Glomerular visceral epithelial cell (primary cell): ENCODE measurements around the gene KIF5A.

Source experiments
- DNase-seq: peaks from one replicate; pipeline ENCODE4 v3.0.0-alpha.2; 2016; ENCODE audit errors: extremely low spot score

KIF5A gene

DNA sequence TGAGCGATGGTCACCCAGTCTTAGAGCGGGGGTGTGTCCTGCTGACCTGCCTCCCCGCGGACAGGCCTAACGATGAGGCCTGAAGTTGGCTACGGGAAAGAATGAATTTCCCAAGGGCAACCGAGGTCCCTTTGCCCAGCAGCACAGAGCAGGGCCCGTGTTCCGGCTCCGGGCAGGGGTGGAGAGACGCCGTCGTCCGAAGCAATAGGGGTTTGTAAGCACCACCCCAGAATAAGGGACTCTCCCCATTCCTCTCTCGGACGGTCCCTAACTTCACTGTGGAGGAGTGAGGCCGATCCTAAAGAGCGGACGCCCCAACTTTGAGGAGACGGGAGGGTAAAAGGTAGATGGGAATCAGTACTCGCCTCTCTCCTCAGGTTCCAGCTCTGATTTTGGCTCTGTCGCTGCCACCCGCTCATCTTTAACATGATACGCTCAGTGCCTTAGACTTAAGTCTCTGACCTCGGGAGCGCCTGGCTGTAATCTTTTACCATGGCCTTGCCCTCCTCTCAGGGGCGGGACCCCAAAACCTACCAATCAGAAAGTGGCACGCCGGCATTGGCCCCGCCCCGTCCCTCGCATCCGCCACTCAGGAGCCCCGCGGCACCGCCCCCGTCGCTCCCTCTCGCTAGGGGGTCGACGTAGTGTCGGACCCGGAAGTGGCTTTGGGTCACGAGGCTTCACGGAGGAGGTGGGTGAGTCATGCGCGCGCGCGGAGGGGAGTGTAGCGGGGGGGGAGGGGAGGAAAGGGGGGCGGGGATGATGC is 29.6 kb upstream of the KIF5A start, which contains the start of gene DDIT3:
DDIT3 (minus strand) TSS at position 462 of the 766 bp plus-strand sequence. CDS start 3,108 bp downstream, outside the sequence.
- peak; percentile 99 for DNase-seq

DNA sequence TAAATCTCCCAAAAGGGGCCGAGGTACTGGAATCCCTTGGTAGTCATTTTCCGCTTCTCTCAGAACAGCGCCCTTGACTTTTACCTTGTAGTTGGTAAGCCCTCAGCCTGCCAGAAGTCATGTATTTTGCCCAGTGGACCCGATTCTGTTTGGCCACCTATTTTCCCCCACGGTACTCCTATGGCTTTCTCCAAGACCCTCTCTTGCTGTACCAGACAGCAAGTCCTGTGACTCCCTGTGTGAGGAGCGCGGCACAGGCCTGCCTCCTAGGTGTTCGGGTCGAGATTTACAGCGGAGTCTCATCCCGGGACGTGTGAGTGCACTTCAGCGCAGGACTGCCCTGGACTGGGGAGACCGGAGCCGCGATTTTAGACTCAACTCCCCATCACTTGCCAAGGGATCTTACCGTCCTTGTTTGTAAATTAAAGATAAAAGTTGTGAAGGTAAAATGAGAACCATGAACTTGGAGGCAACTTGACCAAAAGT is 28.3 kb upstream of the KIF5A start:
- peak; percentile 61 for DNase-seq

DNA sequence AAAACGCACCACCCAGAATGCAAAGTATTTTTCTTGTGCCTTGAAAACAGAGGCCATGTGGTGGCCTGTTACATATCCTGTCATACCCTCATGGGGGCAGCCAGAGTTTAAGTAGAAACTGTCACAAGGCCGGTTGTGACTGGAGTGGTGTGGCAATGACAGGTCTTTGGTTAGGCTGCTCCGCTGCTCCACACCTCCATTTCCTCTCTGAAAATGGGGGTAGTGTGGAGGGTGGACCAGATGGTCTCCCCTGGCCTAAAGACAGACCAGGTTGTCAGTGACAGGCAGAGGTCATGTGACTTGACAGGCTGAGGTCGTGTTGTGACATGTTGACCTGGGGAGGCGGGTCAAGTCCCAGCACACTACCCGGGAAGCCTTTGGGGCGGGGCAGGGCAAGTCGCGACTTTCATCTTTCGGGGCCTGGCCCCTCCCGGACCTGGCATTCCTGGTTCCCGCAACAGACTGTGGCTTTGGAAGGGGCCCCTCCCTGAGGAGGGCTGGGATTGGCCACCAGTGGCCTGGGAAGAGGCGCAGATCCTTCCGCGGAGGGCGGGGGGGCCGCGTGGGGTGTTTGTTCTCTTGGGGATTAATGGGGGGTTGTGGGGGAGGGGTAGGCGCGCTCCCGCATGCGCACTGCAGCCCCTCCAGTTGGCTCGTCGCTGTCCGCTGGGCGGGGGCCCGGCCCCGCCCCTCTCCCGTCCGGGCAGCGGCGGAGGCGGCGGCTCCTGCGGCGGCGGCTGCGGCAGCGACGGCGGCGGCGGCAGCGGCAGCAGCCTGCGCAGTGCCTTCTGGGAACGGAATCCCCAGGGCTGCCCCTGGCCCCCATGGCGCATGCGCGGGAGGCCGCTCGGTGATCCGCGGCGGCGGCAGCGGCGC is 27.6 kb upstream of the KIF5A start, which contains the start of gene MBD6:
MBD6 (plus strand) TSS at position 814 of the 876 bp plus-strand sequence. CDS start 1,480 bp downstream, outside the sequence.
- DNase-seq = peak; percentile 94

DNA sequence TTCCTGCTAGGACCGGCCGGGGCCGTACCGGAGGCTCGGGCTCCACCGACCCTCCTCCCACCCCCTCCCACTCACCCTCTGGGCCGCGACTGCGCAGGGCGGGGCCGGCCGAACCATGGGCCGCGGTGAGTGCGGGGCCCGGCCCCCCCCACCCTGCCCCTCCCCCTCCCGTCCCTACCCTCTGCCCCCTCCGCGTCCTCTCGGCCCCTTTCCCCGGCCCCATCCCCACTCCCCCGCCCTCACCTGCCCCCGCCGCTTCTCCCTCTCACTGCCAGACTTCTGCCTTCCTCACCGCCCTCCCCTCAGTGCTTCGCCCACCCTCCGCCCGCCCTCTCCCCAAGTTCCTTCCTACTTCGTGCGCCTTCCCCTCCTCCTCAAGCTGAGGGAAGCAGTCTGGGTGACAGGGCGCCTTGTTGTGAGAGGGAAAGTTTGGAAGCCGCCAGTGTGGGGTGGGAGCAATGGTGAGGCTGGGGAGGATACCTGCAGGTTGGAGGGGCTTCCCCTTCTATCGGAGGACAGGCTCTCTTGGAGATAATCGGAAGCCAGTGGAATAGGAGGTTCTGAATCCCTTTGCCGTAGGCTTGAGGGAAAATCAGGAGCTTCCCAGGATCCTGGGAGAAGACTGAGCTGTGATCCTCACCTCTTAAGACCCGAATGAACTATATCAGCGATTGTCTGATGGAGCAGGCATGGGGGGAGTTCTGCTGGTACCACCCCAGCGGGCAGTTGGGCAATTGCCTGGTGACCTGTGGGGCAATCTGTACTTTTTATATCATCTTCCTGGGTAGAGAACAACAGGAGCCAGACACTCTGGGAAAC is 26.7 kb upstream of the KIF5A start:
- peak; percentile 50 for DNase-seq

DNA sequence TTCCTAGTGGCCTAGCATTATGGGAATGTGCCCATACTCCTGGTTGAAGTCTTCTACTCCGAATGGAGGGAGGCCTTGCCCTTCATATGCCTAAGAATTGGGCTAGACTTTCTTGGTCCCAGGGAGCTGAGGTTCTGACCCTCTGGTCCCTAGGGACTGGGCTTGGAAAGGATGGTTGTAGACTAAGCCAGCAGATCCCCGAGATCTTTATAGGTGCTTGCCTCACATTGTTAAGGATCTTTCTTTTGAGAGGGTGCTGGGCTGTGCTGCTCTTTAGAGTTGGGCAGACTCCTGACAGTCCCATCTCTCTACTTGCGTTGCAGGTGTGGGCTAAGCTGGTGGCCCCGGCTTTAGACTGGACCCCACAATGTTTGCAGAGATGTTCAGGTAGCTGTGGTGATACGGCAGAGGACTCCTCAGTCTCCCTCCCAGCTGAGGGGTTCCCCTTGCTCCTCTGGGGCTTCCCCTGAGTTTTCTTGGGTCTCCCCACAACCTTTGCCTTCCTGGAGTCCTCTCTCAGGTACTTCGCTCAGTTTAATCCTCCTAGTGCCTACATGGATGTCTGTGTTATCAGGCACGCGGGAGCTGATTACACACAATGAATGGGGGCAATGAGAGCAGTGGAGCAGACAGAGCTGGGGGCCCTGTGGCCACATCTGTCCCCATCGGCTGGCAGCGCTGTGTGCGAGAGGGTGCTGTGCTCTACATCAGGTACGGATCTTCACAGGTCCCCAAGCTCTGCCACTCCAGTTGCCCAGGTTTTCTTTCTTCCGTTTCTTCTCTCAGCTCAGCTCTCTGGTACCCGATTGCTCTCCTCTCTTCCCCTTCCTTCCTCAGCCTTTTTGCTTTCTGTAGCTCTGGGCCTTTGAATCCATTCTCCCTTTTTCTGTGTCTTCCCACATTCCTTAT is 25.9 kb upstream of the KIF5A start:
- no peak for DNase-seq

DNA sequence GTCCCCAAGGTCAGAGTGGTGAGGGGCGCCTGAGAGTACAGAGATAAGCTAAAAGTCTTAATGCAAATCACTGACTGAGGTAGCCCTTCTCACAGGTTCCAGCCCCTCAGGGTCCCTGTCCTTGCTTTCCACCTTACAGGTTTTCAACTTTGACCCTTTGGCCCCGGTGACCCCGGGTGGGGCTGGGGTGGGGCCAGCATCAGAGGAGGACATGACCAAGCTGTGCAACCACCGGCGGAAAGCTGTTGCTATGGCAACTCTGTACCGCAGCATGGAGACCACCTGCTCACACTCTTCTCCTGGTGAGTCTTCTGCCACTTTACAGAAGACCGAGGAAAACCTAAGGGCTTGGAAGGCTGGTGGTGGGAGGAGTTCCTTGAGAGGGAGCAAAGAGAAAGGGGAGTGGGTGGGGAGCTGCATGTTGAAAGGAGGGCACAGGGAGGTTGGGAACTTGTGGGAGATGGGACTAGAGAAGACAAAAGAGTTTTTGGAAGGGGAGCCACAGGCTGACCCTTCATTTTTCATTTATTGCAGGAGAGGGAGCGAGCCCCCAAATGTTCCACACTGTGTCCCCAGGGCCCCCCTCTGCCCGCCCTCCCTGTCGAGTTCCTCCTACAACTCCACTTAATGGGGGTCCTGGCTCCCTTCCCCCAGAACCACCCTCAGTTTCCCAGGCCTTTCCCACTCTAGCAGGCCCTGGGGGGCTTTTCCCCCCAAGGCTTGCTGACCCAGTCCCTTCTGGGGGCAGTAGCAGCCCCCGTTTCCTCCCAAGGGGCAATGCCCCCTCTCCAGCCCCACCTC is 24.8 kb upstream of the KIF5A start:
- no peak for DNase-seq

DNA sequence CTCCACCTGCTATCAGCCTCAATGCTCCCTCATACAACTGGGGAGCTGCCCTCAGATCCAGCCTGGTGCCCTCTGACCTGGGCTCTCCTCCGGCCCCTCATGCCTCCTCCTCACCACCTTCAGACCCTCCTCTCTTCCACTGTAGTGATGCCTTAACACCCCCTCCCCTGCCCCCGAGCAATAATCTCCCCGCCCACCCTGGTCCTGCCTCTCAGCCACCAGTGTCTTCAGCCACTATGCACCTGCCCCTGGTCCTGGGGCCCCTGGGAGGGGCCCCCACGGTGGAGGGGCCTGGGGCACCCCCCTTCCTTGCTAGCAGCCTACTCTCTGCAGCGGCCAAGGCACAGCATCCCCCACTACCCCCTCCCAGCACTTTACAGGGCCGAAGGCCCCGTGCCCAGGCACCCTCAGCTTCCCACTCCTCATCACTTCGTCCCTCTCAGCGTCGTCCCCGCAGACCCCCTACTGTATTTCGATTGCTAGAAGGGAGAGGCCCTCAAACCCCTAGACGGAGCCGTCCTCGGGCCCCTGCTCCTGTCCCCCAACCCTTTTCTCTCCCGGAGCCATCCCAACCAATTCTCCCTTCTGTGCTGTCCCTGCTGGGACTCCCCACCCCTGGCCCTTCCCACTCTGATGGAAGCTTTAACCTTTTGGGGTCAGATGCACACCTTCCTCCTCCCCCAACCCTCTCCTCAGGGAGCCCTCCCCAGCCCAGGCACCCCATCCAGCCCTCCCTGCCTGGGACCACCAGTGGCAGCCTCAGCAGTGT is 24.0 kb upstream of the KIF5A start:
- DNase-seq = no peak

DNA sequence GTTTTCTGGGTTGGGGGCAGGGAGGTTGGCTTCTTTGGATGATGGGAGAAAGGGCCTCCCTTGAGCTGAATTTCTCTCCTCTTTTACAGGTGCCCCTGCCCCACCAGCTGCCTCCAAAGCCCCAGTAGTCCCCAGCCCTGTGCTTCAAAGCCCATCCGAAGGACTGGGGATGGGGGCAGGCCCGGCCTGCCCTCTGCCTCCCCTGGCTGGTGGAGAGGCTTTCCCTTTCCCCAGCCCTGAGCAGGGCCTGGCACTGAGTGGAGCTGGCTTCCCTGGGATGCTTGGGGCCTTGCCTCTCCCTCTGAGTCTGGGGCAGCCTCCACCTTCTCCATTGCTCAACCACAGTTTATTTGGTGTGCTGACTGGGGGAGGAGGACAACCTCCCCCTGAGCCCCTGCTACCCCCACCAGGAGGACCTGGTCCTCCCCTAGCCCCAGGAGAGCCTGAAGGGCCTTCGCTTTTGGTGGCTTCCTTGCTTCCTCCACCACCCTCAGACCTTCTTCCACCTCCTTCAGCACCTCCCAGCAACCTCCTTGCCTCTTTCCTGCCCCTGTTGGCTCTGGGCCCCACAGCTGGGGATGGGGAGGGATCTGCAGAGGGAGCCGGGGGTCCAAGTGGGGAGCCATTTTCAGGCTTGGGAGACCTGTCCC is 23.2 kb upstream of the KIF5A start:
- DNase-seq = no peak

DNA sequence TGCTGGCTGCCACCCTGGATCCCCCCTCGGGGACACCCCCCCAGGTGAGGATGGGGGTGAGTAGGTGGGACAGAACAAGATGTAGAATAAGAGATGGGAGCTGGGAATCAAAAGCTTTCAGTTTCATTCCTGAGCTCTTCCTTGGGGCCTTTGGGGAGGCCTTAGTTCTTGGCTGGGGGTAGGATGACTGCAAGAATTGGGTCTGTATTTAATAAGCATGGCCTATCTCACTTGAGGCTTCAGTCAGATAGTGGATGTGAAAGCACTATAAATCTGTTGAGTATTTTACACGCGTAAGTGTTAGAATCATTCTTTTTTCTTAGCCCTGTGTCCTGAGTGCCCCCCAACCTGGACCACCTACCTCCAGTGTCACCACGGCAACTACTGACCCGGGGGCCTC is 22.7 kb upstream of the KIF5A start:
- DNase-seq = no peak

DNA sequence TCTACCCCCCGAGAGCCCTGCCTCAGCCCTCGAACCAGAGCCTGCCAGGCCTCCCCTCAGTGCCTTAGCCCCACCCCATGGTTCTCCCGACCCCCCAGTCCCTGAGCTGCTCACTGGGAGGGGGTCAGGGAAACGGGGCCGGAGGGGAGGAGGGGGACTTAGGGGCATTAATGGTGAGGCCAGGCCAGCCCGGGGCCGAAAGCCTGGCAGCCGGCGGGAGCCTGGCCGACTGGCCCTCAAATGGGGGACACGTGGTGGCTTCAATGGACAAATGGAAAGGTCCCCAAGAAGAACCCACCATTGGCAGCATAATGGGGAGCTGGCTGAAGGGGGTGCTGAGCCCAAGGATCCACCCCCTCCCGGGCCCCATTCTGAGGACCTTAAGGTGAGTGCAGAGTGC is 21.7 kb upstream of the KIF5A start:
- DNase-seq = no peak

DNA sequence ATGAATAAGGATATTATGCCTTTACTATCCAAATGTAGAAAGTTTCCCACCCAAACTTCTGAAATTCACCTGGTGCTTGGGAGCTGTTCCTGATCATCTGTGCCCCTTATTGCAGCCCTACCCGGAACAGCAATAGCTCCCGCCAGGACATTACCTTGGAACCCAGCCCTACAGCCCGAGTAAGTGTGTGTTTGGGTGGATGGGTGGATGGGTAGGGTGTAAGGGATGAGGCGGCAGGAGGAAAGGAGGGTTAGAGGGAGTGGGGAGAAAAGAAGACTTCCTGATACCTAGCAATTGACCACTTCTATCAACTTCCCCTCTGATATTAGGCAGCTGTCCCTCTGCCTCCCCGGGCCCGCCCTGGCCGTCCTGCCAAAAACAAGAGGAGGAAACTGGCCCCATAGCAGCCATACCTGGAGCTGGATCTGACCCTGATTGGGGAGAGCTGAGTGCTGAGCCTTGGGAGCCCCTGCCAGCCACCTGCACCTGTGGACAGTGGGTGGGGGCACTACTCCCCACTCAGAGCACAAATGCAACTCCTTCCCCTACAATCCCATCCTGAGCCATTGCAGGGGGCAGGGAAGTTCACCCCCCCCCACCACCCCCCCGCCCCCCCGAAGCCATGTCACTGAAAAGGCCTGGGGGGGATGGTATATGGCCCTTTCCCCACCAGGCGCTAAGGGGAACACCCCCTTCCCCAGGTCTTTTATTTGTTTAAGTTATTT is 20.9 kb upstream of the KIF5A start:
- no peak for DNase-seq

DNA sequence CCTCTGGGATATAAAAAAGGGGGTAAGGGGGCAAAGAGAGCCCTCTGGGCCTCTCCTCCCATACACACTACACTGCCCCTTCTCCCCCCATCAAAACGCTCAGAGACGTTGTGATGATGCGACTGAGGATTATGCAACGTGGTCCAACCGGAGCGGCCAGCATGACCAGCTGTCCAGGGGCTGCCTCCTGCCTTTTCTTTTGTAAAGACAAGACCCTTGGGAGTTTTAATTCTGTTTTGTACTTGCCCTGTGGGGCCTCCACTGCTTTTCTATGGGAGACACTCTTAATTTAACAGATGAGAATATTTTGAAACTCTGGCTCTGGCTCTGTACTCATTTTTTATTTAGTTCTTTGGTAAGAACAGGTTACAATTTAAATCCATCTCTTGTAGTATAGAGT is 20.0 kb upstream of the KIF5A start:
- no peak for DNase-seq

DNA sequence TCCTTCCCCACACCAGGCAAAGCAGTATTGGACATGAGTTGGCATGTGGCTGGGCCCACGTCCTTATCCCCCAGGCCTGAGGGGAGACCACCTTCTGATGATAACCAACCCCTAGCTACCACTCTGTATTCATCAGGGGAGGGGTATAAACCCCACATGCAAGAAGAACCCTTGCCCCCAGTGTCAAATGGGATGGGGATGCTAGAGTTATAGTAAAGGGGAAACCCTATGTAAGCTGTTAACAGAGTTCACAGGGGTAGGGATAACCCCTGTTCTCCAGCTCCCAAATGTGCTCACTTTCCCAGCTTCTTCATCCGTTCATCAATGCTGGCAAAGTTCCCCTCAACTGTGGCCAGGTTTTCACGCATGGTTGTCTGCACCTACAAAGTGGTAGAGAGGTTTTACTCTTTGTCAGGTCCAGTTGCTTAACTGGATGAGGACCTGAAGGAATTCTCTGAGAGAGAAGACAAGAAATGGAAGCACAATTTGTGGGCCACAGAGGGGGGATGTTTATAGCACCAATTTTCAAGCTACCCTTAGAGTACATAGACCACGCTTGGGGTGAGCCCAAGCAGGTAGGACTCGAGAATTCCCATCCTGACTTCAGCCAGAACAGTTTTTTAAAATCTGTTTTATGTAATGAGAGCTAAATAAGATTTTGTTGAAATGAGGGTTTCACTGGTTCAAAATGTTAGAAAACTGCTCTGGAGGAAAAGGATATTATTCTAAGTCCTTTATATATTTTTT is 19.3 kb upstream of the KIF5A start:
- DNase-seq = no peak

DNA sequence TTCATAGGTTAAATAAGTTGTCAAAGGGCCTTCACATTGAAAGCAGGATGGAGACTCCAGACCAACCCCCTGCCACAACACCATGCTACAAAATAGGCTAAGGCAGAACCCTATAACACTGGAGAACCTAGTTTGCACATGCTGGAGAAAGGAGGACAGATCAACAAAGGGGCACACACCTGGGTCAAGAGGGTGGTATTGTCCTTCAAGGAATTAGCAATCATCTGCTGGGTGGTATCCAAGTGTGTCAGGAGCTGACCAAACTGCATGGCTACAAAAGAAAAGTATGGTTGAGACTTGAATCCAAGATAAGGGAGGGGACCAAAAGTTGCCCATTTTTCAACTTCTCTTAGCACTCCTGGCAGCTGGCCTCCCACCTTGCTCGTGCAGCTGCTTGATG is 18.0 kb upstream of the KIF5A start:
- DNase-seq = no peak

DNA sequence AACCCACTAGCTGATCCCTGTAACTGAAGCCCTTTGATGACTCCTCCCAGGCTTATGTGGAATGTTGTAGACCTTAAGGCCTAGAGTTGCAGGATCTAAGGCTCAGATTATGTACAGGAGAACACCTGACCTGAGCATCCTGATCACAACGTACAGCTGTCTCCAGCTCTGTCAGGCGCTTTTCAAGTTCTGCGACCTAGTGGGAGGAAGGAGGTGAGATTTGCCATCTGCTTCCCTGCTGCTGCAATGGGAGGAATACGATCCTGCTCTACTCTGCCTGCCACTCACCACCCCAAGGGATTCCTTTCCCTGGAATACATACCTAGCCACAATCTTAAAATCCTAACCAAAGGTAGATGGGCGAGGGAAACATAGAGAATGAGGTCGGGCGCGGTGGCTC is 16.7 kb upstream of the KIF5A start:
- DNase-seq = no peak

DNA sequence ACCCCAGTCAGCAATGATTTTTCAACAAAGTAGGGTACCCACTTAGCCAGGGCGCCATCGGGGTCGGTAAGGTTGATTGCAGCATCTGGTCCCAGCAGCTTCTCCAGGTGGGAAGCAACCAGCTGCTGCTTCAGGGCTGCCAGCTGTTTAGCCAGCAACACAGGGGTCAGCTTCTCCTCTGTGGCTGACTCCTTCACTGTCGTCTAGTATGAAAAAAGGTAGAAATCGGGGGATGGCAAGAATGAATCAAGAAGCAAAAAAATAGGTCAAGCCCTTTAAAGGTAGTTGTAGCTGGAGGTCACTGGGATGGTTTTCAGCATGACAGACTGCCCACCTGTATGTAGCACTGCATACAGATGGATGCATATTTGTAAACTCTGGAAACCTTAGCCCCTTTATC is 15.6 kb upstream of the KIF5A start:
- no peak for DNase-seq

DNA sequence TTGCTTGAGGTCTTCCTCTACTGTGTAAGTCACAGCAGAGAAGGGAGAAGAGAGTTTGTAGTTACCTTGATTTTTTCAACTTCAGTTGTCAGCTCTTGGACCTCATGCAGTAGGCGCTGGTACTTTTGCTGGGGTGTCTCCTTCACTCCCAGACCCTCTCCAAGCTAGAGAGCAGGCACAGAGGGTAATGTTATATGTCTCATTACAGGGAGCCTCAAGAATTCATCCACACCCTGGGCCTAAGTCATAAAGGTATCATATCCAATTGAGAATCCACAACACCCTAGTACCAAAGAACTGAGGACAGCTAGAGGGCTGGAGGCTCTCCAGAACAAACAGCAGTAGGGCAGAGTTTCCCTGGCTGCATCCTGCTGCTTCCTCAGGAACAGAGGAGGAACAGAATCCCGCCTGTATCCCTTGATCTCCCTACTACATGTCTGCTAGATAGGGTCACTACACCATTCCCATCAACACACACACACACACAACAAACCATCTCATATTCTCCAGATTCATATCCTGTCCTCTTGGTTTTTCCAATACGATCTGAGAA is 14.8 kb upstream of the KIF5A start:
- DNase-seq = no peak
